Measurements from ENCODE around the gene DHX29.

The DHX29 gene

DNA sequence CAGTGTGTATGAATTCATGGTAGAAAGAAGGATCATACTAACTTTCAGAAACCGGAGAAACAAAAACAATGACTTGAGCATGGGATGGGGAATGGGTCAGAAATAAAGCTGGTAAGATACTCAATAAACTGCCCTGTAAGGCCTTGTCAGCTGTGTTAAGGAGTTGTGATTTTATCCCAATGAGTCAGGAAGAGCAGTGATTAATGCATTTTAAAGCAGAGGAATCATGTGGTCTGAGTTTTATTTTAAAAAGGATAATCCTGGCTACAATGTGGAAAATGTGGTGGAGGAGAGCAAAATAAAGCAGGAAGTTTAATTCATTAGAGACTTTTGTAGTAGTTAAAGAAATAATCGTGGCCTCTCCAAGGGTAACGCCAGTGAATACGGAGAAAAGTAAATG lies 28.7 kb downstream of the DHX29 start:
- no peak overlapping the region for H3K4me3 ChIP-seq (replicated peaks in 1 of 2; ENCODE audit: low read depth in 2 of 2, low read length in 2 of 2)
- TF ChIP-seq CTCF (IDR thresholded peaks at IDR 0.05; ENCODE audit: low read depth, low read length): no peak
- peak in 1 of 2 donors; percentile 46 for DNase-seq (ENCODE audit: low read depth in 2 of 2)

- DNase-seq (ENCODE audit: low read depth in 2 of 2): peak in 1 of 2 donors; percentile 23
- H3K4me3 ChIP-seq (replicated peaks in 1 of 2; ENCODE audit: low read depth in 2 of 2, low read length in 2 of 2): no peak overlapping the region
- TF ChIP-seq CTCF (IDR thresholded peaks at IDR 0.05; ENCODE audit: low read depth, low read length): no peak
These were observed 30.7 kb downstream of the DHX29 start for GRCh38 chr5:55276771-55277170.

DNA sequence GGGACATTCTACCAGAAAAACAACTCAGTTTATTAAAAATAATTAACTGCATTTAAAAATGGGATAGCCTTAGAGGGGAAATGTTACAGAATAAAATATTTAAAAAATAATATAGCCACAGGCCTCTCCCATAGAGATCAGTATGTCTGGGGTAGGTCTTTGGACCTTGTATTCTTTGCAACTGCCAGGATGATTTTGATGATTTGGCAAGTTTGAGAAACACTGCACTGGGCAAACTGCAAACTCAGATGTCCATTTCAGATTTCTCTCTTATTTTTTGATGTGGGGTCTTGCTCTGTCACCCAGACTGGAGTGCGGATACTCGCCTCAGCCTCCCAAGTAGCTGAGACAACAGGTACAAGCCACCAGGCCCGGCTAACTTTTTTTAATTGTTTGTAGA lies 49.2 kb downstream of the DHX29 start:
- DNase-seq (ENCODE audit: low read depth in 2 of 2): no peak
- no peak for TF ChIP-seq CTCF (IDR thresholded peaks at IDR 0.05; ENCODE audit: low read depth, low read length)
- no peak overlapping the region for H3K4me3 ChIP-seq (replicated peaks in 1 of 2; ENCODE audit: low read depth in 2 of 2, low read length in 2 of 2)

DNA sequence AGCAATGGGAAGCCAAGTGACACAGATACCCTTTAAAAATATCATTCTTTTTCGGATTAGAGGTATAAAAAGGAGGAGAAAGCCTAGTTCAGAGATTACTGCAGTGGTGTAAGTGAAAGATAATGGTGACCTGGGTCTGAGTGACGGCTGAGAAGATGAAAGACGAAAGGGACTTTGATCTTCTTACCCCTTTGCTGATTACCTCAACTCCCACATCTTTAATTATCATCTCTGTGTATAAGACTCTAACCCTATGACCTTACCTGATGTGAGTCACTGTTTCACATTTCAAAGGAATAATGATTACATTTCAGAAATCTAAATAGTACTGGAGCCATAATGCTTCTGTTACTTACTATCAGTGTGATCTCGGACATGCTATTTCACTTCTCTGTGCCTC lies 52.7 kb downstream of the DHX29 start:
- H3K4me3 ChIP-seq (replicated peaks in 1 of 2; ENCODE audit: low read depth in 2 of 2, low read length in 2 of 2): no peak overlapping the region
- DNase-seq (ENCODE audit: low read depth in 2 of 2): no peak
- TF ChIP-seq CTCF (IDR thresholded peaks at IDR 0.05; ENCODE audit: low read depth, low read length): no peak

GRCh38 chr5:55250064-55250463 lies 57.4 kb downstream of the DHX29 start:
- no peak for DNase-seq (ENCODE audit: low read depth in 2 of 2)
- TF ChIP-seq CTCF (IDR thresholded peaks at IDR 0.05; ENCODE audit: low read depth, low read length): no peak
- no peak overlapping the region for H3K4me3 ChIP-seq (replicated peaks in 1 of 2; ENCODE audit: low read depth in 2 of 2, low read length in 2 of 2)

DNA sequence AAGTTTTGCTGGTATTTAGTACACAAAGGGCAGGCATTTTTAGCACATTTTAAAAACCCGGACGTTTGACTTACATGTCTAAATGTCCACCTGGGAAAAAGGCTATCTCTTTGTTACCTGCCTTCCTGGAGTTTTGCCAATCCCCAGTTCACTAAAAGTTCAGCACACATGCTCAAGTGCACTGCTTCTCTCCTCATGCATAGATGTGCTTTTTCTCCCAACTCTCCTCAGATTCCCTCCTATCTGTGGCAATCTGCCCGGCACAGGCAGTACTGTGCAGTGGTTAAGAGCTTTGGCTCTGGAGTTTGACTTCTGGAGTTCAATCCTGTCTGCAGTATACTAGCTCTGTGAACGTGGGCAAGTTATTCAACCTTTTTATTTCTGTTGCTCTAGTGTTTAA lies 65.7 kb downstream of the DHX29 start:
- no peak overlapping the region for H3K4me3 ChIP-seq (replicated peaks in 1 of 2; ENCODE audit: low read depth in 2 of 2, low read length in 2 of 2)
- TF ChIP-seq CTCF (IDR thresholded peaks at IDR 0.05; ENCODE audit: low read depth, low read length): no peak
- DNase-seq (ENCODE audit: low read depth in 2 of 2): no peak

- no peak for TF ChIP-seq CTCF (IDR thresholded peaks at IDR 0.05; ENCODE audit: low read depth, low read length)
- no peak overlapping the region for H3K4me3 ChIP-seq (replicated peaks in 1 of 2; ENCODE audit: low read depth in 2 of 2, low read length in 2 of 2)
- DNase-seq (ENCODE audit: low read depth in 2 of 2): no peak
These were observed 70.7 kb downstream of the DHX29 start for GRCh38 chr5:55236800-55237199.

All from cardiac fibroblast (primary cell).